ENCODE measurements around the gene CLCN1.

CLCN1 gene

GRCh38 chr7:143296686-143297085, 19.2 kb upstream of the CLCN1 start:
- no peak for DNase-seq

- no peak for DNase-seq
Observed at GRCh38 chr7:143299346-143299745, 16.6 kb upstream of the CLCN1 start.

- peak in 1 of 2 experiments; percentile 53 for DNase-seq
Observed at GRCh38 chr7:143299840-143300239, 16.1 kb upstream of the CLCN1 start.

GRCh38 chr7:143300959-143301935, 14.7 kb upstream of the CLCN1 start:
- no peak for DNase-seq

GRCh38 chr7:143303733-143304132, 12.2 kb upstream of the CLCN1 start:
- no peak for DNase-seq

GRCh38 chr7:143304938-143305337, 11.0 kb upstream of the CLCN1 start:
- DNase-seq: no peak

- peak in 1 of 2 experiments; percentile 75 for DNase-seq
Observed at GRCh38 chr7:143305423-143306070, 10.4 kb upstream of the CLCN1 start.

GRCh38 chr7:143308632-143309031, 7.3 kb upstream of the CLCN1 start:
- DNase-seq: no peak

- DNase-seq: no peak
Observed at GRCh38 chr7:143314127-143314526, 1.8 kb upstream of the CLCN1 start.

- DNase-seq: no peak
Observed at GRCh38 chr7:143316492-143316891, 581 bp downstream of the CLCN1 start.

- DNase-seq: no peak
Observed at GRCh38 chr7:143318661-143319060, 2.8 kb downstream of the CLCN1 start.

- no peak for DNase-seq
Observed at GRCh38 chr7:143320620-143321019, 4.7 kb downstream of the CLCN1 start.

- no peak for DNase-seq
Observed at GRCh38 chr7:143321242-143321641, 5.3 kb downstream of the CLCN1 start.

GRCh38 chr7:143321734-143322133, 5.8 kb downstream of the CLCN1 start:
- DNase-seq: no peak

- DNase-seq: no peak
Observed at GRCh38 chr7:143322760-143323633, 7.1 kb downstream of the CLCN1 start.

- no peak for DNase-seq
Observed at GRCh38 chr7:143323653-143324052, 7.7 kb downstream of the CLCN1 start.

- peak; percentile 64 to 68 for DNase-seq
Observed at GRCh38 chr7:143325240-143325639, 9.3 kb downstream of the CLCN1 start.

- no peak for DNase-seq
Observed at GRCh38 chr7:143327903-143328302, 12.0 kb downstream of the CLCN1 start.

- no peak for DNase-seq
Observed at GRCh38 chr7:143329471-143330170, 13.7 kb downstream of the CLCN1 start.

GRCh38 chr7:143331179-143331801, 15.4 kb downstream of the CLCN1 start:
- DNase-seq: no peak

- no peak for DNase-seq
Observed at GRCh38 chr7:143334244-143334643, 18.3 kb downstream of the CLCN1 start.

GRCh38 chr7:143337216-143337615, 21.3 kb downstream of the CLCN1 start:
- no peak for DNase-seq
